K562 (cell line): Measurements from ENCODE around the gene HPCAL1. TPM values are rescaled to one million over a fixed set of nuclear protein-coding genes. Genes with fewer than 3 reads are reported as not detected.

Source experiments
- ADNP ChIP-seq: fragments of 200-800 bp; sonication (Bioruptor generic); IDR thresholded peaks from 2 replicates; pipeline ENCODE4 v1.6.1; 2016; ENCODE audit warnings: missing genetic modification characterization, missing compliant biosample characterization
- ARNT ChIP-seq, 2 experiments: fragments of 450-650 bp; IDR thresholded peaks; 2 replicates each; pipeline ENCODE4 v1.6.1; 2016; ENCODE audit warnings: mild to moderate bottlenecking in 1 of 2
- CHD7 ChIP-seq: fragments of 200-600 bp; sonication (generic); IDR thresholded peaks from one replicate; pipeline ENCODE4 v1.6.1; 2012; ENCODE audit warnings: mild to moderate bottlenecking, low read depth, low read length, inconsistent platforms
- ETS2 ChIP-seq: IDR thresholded peaks from 2 replicates; pipeline ENCODE4 v1.6.1; 2016; ENCODE audit warnings: borderline replicate concordance, missing genetic modification characterization, mild to moderate bottlenecking, moderate library complexity, missing compliant biosample characterization; ENCODE audit not compliant: poor library complexity, severe bottlenecking
- FOXA3 ChIP-seq, 2 experiments: fragments of 450-650 bp in 1 of 2; sonication (generic) in 1 of 2; formaldehyde crosslinking; IDR thresholded peaks in 1 of 2; conservative IDR thresholded peaks in 1 of 2; 2 replicates each; pipeline versions ENCODE4 v1.4.0 to v1.8.0; 2020 to 2022; ENCODE audit warnings: mild to moderate bottlenecking in 2 of 2, missing genetic modification reagents in 1 of 2
- HDGF ChIP-seq: fragments of 450-650 bp; IDR thresholded peaks from 2 replicates; pipeline ENCODE4 v1.6.1; 2016
- MEF2D ChIP-seq: conservative IDR thresholded peaks from 2 replicates; pipeline ENCODE4 v1.6.1; 2016; ENCODE audit warnings: low read depth, missing genetic modification characterization, missing compliant biosample characterization
- MIER1 ChIP-seq: fragments of 450-650 bp; IDR thresholded peaks from 2 replicates; pipeline ENCODE4 v1.6.1; 2016; ENCODE audit warnings: antibody characterized with exemption, mild to moderate bottlenecking, low read depth
- NFE2L1 ChIP-seq: fragments of 450-650 bp; IDR thresholded peaks from 2 replicates; pipeline ENCODE4 v1.6.1; 2016; ENCODE audit warnings: missing genetic modification characterization, low read depth, mild to moderate bottlenecking, missing compliant biosample characterization, moderate library complexity, borderline replicate concordance
- PHF21A ChIP-seq: fragments of 450-650 bp; IDR thresholded peaks from 2 replicates; pipeline ENCODE4 v1.6.1; 2017; ENCODE audit warnings: low read depth, borderline replicate concordance
- PKNOX1 ChIP-seq: fragments of 450-650 bp; IDR thresholded peaks from 2 replicates; pipeline ENCODE4 v1.6.1; 2016
- STAT5B ChIP-seq: fragments of 250-450 bp; sonication (Bioruptor Pico); IDR thresholded peaks from 2 replicates; pipeline ENCODE4 v1.8.0; 2021; ENCODE audit warnings: mild to moderate bottlenecking, inconsistent platforms
- TCF3 ChIP-seq: sonication (generic); formaldehyde crosslinking; IDR thresholded peaks from 2 replicates; pipeline ENCODE4 v1.4.0; 2020; ENCODE audit warnings: mild to moderate bottlenecking, missing genetic modification reagents
- ZKSCAN1 ChIP-seq: fragments of 150-350 bp; IDR thresholded peaks from 2 replicates; pipeline ENCODE4 v1.6.1; 2016; ENCODE audit warnings: low read depth, low read length
- ZNF311 ChIP-seq: fragments of 250-450 bp; sonication (Bioruptor Pico); IDR thresholded peaks from 2 replicates; pipeline ENCODE4 v1.4.0; 2020; ENCODE audit warnings: mild to moderate bottlenecking, moderate library complexity
- polyA plus RNA-seq, 8 experiments: library from polyadenylated mRNA; depleted of rRNA in 4 of 8; stranded (reverse) in 5 of 8; unstranded in 3 of 8; fragments of >200 nt; fragmentation: Nextera tagmentation in 2 of 8; fragmentation: Illumina TruSeq in 1 of 8; extraction: Ambion mirVana in 2 of 8; extraction: Trizol in 1 of 8; gene quantifications; 2 replicates each; pipeline versions ENCODE4 v1.2.1 to v1.2.3, GENCODE V29; 2011 to 2014; ENCODE audit warnings: inconsistent platforms in 1 of 8, missing spikeins in 1 of 8
- total RNA-seq, 7 experiments: library from RNA; depleted of rRNA in 6 of 7; stranded (reverse); fragments of >200 nt in 6 of 7; fragmentation: Illumina TruSeq in 2 of 7; extraction: Trizol in 2 of 7; gene quantifications; 2 replicates each; pipeline versions ENCODE4 v1.2.1 to v1.2.3, GENCODE V29; 2011 to 2021; ENCODE audit warnings: low replicate concordance in 1 of 7

Gene HPCAL1
- total and polyA plus RNA-seq, 9 of the 15 experiments (the other 6 are each of a cell fraction or from before 2014, with no cell fraction given) = 2.7 to 65.5 (median 23.9) TPM

DNA sequence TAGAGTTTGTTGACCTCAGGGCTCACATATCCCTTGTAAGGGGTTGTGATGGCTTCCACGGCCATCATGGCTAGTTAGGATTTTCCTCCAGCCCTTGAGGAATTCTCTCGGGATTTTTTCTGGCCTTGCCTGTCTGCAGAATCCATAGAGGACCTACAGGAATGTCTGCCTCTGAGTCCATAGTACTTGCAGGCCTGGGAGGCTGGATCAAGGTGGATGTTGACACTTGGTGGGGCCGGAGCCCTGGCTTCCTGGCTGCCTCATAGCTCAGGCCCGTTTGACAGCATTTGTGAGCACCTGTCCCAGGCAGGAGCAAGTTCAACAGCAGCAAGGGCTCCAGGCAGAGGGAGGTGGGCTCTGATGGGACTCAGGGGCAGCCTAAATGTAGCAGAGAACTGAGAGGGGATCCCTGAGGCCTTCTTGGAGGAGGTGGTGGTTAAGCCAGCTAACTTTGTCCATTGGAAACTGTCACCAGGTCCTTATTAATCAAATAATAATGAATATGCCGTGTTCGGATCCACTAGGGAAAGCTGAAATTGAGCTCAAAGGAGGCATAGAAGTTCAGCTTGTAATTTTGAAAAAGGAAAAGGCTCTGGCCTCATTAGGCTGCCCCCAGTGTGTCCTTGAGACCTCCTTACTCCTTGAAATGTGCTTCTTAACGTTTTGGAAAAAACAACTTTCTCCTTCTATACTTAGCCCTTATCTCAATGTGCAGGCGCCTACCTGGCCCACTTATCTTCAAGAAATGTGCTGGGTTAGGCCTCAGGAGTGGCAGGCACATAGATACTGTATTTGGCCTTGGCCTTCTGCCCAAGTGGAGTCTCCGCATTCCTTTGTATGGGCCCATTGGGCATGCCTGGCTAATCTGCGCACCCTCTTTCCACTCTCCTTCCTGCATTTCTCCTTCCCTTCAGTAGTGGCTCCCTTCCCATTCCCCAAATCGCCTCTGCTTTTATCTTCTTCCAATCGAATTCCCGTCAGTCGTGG lies 66.9 kb downstream of the HPCAL1 start (continued):
- TF ChIP-seq CHD7 = no peak
- TF ChIP-seq ARNT (IDR thresholded peaks at IDR 0.05) = peak in 1 of 2 experiments; percentile 79; a peak in 1 of 4 replicates
- TF ChIP-seq MIER1 = no peak
- no peak for TF ChIP-seq PHF21A
- no peak for TF ChIP-seq STAT5B
- TF ChIP-seq HDGF = no peak
- no peak for TF ChIP-seq ETS2 (tag)
- TF ChIP-seq ZNF311 (CRISPR knock-in tag) = no peak
- TF ChIP-seq FOXA3 (CRISPR knock-in tag; conservative IDR thresholded peaks at IDR 0.05 in 1 of 2, IDR thresholded peaks at IDR 0.05 in 1 of 2) = no peak
- TF ChIP-seq ZKSCAN1 = 0 out of 2 replicates have a peak, but pooled peaks have one; percentile 11
- no peak for TF ChIP-seq NFE2L1 (tag)
- TF ChIP-seq TCF3 (CRISPR knock-in tag) = peak; percentile 97
- peak; percentile 78 for TF ChIP-seq PKNOX1
- TF ChIP-seq ADNP = no peak
- peak; percentile 82 for TF ChIP-seq MEF2D (tag)
